ENCODE data around the gene CNOT1.
A peak's percentile ranks its signal among the peaks of the same experiment; 100 is the strongest.
"Not testable (repeated sequence)": the region's sequence is repeated elsewhere in the genome, so short reads cannot be mapped to it uniquely, and the experiment has no call there.

The CNOT1 gene

GRCh38 chr16:58661199-58661830, 31.7 kb upstream of the CNOT1 start:
- H4K20me1 ChIP-seq (ENCODE audit: control insufficient read depth, insufficient read depth, low read depth, low read length) = no peaks in the 10 kb centered on the region
- no peak overlapping the region for H3K27ac ChIP-seq (ENCODE audit: low read depth, low read length)
- H3K9me2 ChIP-seq (replicated peaks; ENCODE audit: control insufficient read depth, low read length) = no peaks in the 10 kb centered on the region

DNA sequence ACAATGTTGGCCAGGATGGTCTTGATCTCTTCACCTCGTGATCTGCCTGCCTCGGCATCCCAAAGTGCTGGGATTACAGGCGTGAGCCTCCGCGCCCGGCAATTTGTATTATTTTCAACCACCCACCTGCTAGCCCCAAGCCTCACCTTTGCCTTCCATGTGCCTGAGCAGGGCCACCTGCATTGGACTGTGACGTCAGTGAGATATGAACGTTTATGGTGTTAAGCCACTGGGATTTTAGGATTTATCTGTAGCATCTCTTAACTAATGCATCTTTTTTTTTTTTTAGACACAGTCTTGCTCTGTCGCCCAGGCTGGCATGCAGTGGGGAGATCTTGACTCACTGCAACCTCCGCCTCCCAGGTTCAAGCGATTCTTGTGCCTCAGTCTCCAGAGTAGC, 30.3 kb upstream of the CNOT1 start:
- H3K27ac ChIP-seq (ENCODE audit: low read depth, low read length); H3K27me3 ChIP-seq (ENCODE audit: control insufficient read depth, low read length); H3K4me3 ChIP-seq (ENCODE audit: low read length): not testable (repeated sequence)

More at GRCh38 chr16:58661199-58661830, 31.7 kb upstream of the CNOT1 start:
- no peaks in the 10 kb centered on the region for H3K79me2 ChIP-seq (ENCODE audit: control insufficient read depth, low read length)
- H3K9me3 ChIP-seq (ENCODE audit: control insufficient read depth, insufficient read depth, low read length) = no peaks in the 10 kb centered on the region
- no peak for TF ChIP-seq EZH2phosphoT487 (IDR thresholded peaks at IDR 0.05; ENCODE audit: borderline replicate concordance, low read length)
- TF ChIP-seq CTCF (IDR thresholded peaks at IDR 0.05; ENCODE audit: low read depth, low read length, poor library complexity, severe bottlenecking) = peak; percentile 57
- no peaks in the 10 kb centered on the region for H3F3A ChIP-seq (ENCODE audit: control insufficient read depth, insufficient read depth)
- H3K4me3 ChIP-seq (ENCODE audit: low read length) = no peak overlapping the region
- no peaks in the 10 kb centered on the region for H3K36me3 ChIP-seq (ENCODE audit: control insufficient read depth, low read length)
- no peaks in the 10 kb centered on the region for H3K27me3 ChIP-seq (ENCODE audit: control insufficient read depth, low read length)
- H3K4me2 ChIP-seq (ENCODE audit: low read length) = no peak overlapping the region
- H3K4me1 ChIP-seq (ENCODE audit: control insufficient read depth, low read length) = no peaks in the 10 kb centered on the region

DNA sequence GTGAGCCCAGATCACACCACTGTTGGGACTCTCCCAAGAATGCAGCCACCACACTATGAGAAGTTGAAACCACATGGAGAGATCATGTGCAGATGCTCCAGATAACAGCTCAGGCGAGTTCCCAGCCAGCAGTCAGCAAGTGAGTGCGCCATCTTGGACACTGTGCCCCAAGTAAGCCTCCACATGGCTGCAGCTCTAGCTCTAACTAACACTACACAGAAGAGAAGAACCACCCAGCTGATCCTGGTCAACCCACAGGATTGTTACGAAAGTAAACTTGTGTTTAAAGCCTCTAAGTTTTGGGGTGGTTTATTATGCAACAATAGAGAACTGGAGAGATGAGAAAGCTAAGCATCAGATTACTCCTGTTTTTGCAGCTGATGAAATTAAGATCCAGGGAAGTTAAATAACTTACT, 29.2 kb upstream of the CNOT1 start:
- Histone ChIP-seq H3K9me2 (replicated peaks; ENCODE audit: control insufficient read depth, low read length) (no peaks in the 10 kb centered on the region), H3K36me3 (ENCODE audit: control insufficient read depth, low read length) (no peaks in the 10 kb centered on the region), H4K20me1 (ENCODE audit: control insufficient read depth, insufficient read depth, low read depth, low read length) (no peaks in the 10 kb centered on the region), H3K4me2 (ENCODE audit: low read length) (no peak overlapping the region), H3K27me3 (ENCODE audit: control insufficient read depth, low read length) (no peaks in the 10 kb centered on the region), H3K79me2 (ENCODE audit: control insufficient read depth, low read length) (no peaks in the 10 kb centered on the region), H3K4me3 (ENCODE audit: low read length) (no peak overlapping the region), H3K27ac (ENCODE audit: low read depth, low read length) (no peak overlapping the region), H3F3A (ENCODE audit: control insufficient read depth, insufficient read depth) (no peaks in the 10 kb centered on the region), H3K9me3 (ENCODE audit: control insufficient read depth, insufficient read depth, low read length) (no peaks in the 10 kb centered on the region), H3K4me1 (ENCODE audit: control insufficient read depth, low read length) (no peaks in the 10 kb centered on the region)
- no peak for TF ChIP-seq EZH2phosphoT487 (IDR thresholded peaks at IDR 0.05; ENCODE audit: borderline replicate concordance, low read length)
- no peak for TF ChIP-seq CTCF (IDR thresholded peaks at IDR 0.05; ENCODE audit: low read depth, low read length, poor library complexity, severe bottlenecking)

More for the DNA sequence above, 30.3 kb upstream of the CNOT1 start:
- H3K4me2 ChIP-seq (ENCODE audit: low read length); H3K4me1 ChIP-seq (ENCODE audit: control insufficient read depth, low read length); H3K9me3 ChIP-seq (ENCODE audit: control insufficient read depth, insufficient read depth, low read length); H3K36me3 ChIP-seq (ENCODE audit: control insufficient read depth, low read length); H4K20me1 ChIP-seq (ENCODE audit: control insufficient read depth, insufficient read depth, low read depth, low read length); H3K9me2 ChIP-seq (replicated peaks; ENCODE audit: control insufficient read depth, low read length); H3F3A ChIP-seq (ENCODE audit: control insufficient read depth, insufficient read depth); H3K79me2 ChIP-seq (ENCODE audit: control insufficient read depth, low read length): not testable (repeated sequence)

DNA sequence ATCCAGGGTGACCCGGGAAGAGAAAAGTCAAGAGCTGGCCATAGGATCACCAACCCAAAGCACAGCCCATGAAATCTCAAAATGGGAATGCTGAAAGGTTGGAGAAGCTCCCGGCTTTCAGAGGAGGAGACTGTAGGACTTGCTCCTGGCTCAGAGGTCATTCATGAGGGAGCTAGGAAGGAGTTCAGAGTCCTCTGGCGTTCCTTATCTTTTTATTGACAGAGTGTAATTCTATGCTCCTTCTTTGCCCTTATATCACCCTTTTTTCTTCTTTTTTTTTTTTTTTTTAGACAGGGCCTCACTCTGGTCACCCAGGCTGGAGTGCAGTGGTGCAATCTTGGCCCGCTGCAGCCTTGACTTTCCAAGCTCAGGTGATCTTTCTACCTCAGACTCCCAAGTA, 27.3 kb upstream of the CNOT1 start:
- no peak overlapping the region for H3K27ac ChIP-seq (ENCODE audit: low read depth, low read length)
- no peaks in the 10 kb centered on the region for H3K27me3 ChIP-seq (ENCODE audit: control insufficient read depth, low read length)
- H3K36me3 ChIP-seq (ENCODE audit: control insufficient read depth, low read length) = no peaks in the 10 kb centered on the region
- H3K4me1 ChIP-seq (ENCODE audit: control insufficient read depth, low read length) = no peaks in the 10 kb centered on the region
- no peaks in the 10 kb centered on the region for H3K9me2 ChIP-seq (replicated peaks; ENCODE audit: control insufficient read depth, low read length)
- H3K79me2 ChIP-seq (ENCODE audit: control insufficient read depth, low read length) = no peaks in the 10 kb centered on the region
- no peak overlapping the region for H3K4me2 ChIP-seq (ENCODE audit: low read length)
- H3K4me3 ChIP-seq (ENCODE audit: low read length) = no peak overlapping the region
- TF ChIP-seq EZH2phosphoT487 (IDR thresholded peaks at IDR 0.05; ENCODE audit: borderline replicate concordance, low read length) (no peak), CTCF (IDR thresholded peaks at IDR 0.05; ENCODE audit: low read depth, low read length, poor library complexity, severe bottlenecking) (no peak)
- no peaks in the 10 kb centered on the region for H3F3A ChIP-seq (ENCODE audit: control insufficient read depth, insufficient read depth)
- no peaks in the 10 kb centered on the region for H4K20me1 ChIP-seq (ENCODE audit: control insufficient read depth, insufficient read depth, low read depth, low read length)
- no peaks in the 10 kb centered on the region for H3K9me3 ChIP-seq (ENCODE audit: control insufficient read depth, insufficient read depth, low read length)

Data from DOHH2 (cell line).